ENCODE measurements around the gene ALB.

ALB gene

GRCh38 chr4:73407227-73407673 lies 3.2 kb downstream of the ALB start:
- H3K27ac ChIP-seq, result no peak overlapping the region
- no peak overlapping the region for H3K4me3 ChIP-seq

GRCh38 chr4:73408181-73408867 lies 4.2 kb downstream of the ALB start:
- H3K27ac ChIP-seq, result no peak overlapping the region
- no peak overlapping the region for H3K4me3 ChIP-seq

- Histone ChIP-seq H3K27ac (no peak overlapping the region), H3K4me3 (no peak overlapping the region)
Measured at GRCh38 chr4:73409012-73409862, 5.2 kb downstream of the ALB start.

- no peak overlapping the region for H3K4me3 ChIP-seq
- no peak overlapping the region for H3K27ac ChIP-seq
Measured at GRCh38 chr4:73409978-73410548, 6.0 kb downstream of the ALB start.

- Histone ChIP-seq H3K27ac (no peak overlapping the region), H3K4me3 (no peak overlapping the region)
Measured at GRCh38 chr4:73410916-73411730, 7.0 kb downstream of the ALB start.

- Histone ChIP-seq H3K27ac (no peak overlapping the region), H3K4me3 (no peak overlapping the region)
Measured at GRCh38 chr4:73411731-73412414, 7.8 kb downstream of the ALB start.

- Histone ChIP-seq H3K4me3 (no peak overlapping the region), H3K27ac (no peak overlapping the region)
Measured at GRCh38 chr4:73413294-73413755, 9.2 kb downstream of the ALB start.

- H3K27ac ChIP-seq, result no peak overlapping the region
- no peak overlapping the region for H3K4me3 ChIP-seq
Measured at GRCh38 chr4:73414936-73415271, 10.8 kb downstream of the ALB start.

GRCh38 chr4:73415807-73416238 lies 11.7 kb downstream of the ALB start:
- H3K27ac ChIP-seq, result no peak overlapping the region
- H3K4me3 ChIP-seq, result no peak overlapping the region

GRCh38 chr4:73416423-73417087 lies 12.5 kb downstream of the ALB start:
- no peak overlapping the region for H3K4me3 ChIP-seq
- H3K27ac ChIP-seq, result no peak overlapping the region

- Histone ChIP-seq H3K27ac (no peak overlapping the region), H3K4me3 (no peak overlapping the region)
Measured at GRCh38 chr4:73417342-73417741, 13.3 kb downstream of the ALB start.

- no peak overlapping the region for H3K27ac ChIP-seq
- H3K4me3 ChIP-seq, result no peak overlapping the region
Measured at GRCh38 chr4:73417973-73418372, 13.9 kb downstream of the ALB start.

GRCh38 chr4:73418677-73419076 lies 14.6 kb downstream of the ALB start:
- H3K4me3 ChIP-seq, result no peak overlapping the region
- H3K27ac ChIP-seq, result no peak overlapping the region

- no peak overlapping the region for H3K27ac ChIP-seq
Measured at GRCh38 chr4:73419106-73420038, 15.3 kb downstream of the ALB start.

GRCh38 chr4:73420615-73421014 lies 16.5 kb downstream of the ALB start:
- no peak overlapping the region for H3K27ac ChIP-seq
- H3K4me3 ChIP-seq, result no peak overlapping the region

More at GRCh38 chr4:73419106-73420038, 15.3 kb downstream of the ALB start:
- H3K4me3 ChIP-seq, result no peak overlapping the region

GRCh38 chr4:73421708-73422457 lies 17.8 kb downstream of the ALB start:
- H3K27ac ChIP-seq, result no peak overlapping the region
- no peak overlapping the region for H3K4me3 ChIP-seq

GRCh38 chr4:73422458-73422752 lies 18.3 kb downstream of the ALB start:
- Histone ChIP-seq H3K27ac (no peak overlapping the region), H3K4me3 (no peak overlapping the region)

Measured in skin epidermis (tissue), 12 donors.